ENCODE data around the gene ZFPL1. TPM values are rescaled to one million over a fixed set of nuclear protein-coding genes. Genes with fewer than 3 reads are reported as not detected.

The ZFPL1 gene
- total and polyA plus RNA-seq, 9 of the 15 experiments (the other 6 are each of a cell fraction or from before 2014, with no cell fraction given): 3.7 to 37.5 (median 22.7) TPM

DNA sequence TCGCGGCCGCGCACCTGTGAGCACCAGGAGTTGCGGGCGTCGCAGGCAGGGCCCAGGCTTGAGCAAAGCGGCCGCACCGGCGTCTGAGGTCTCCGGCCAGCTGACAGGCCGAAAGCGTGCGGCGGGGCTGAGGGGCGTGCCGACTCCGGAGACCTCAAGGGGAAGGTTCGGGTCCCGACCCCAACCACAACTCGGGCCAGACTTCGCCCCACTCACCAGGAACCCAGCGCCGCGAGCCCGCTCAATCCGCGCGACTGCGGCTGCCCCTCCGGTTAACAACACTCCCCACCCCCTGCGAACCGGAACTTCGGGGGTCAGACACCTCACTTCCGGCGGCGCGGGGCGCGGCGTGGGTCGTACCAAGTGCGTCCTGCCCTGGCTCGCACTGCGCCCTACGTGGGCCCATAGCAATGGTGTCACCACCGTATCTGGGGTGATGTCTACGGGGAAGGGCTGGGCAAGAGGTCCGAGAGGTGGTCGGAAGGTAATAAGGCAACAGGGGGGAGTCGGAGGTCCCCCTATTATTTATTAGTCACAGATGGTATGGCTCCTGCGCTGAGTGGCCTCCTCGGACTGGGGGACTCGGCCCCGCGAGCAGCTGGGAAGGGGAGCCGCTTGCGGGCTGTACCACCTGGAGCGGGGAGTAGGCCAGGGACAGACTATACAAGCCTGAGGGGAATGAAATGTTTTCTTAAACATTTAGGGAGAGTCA, 50.4 kb downstream of the ZFPL1 start, which contains the start of gene SYVN1 (continued):
- TF ChIP-seq, protein P1, sequence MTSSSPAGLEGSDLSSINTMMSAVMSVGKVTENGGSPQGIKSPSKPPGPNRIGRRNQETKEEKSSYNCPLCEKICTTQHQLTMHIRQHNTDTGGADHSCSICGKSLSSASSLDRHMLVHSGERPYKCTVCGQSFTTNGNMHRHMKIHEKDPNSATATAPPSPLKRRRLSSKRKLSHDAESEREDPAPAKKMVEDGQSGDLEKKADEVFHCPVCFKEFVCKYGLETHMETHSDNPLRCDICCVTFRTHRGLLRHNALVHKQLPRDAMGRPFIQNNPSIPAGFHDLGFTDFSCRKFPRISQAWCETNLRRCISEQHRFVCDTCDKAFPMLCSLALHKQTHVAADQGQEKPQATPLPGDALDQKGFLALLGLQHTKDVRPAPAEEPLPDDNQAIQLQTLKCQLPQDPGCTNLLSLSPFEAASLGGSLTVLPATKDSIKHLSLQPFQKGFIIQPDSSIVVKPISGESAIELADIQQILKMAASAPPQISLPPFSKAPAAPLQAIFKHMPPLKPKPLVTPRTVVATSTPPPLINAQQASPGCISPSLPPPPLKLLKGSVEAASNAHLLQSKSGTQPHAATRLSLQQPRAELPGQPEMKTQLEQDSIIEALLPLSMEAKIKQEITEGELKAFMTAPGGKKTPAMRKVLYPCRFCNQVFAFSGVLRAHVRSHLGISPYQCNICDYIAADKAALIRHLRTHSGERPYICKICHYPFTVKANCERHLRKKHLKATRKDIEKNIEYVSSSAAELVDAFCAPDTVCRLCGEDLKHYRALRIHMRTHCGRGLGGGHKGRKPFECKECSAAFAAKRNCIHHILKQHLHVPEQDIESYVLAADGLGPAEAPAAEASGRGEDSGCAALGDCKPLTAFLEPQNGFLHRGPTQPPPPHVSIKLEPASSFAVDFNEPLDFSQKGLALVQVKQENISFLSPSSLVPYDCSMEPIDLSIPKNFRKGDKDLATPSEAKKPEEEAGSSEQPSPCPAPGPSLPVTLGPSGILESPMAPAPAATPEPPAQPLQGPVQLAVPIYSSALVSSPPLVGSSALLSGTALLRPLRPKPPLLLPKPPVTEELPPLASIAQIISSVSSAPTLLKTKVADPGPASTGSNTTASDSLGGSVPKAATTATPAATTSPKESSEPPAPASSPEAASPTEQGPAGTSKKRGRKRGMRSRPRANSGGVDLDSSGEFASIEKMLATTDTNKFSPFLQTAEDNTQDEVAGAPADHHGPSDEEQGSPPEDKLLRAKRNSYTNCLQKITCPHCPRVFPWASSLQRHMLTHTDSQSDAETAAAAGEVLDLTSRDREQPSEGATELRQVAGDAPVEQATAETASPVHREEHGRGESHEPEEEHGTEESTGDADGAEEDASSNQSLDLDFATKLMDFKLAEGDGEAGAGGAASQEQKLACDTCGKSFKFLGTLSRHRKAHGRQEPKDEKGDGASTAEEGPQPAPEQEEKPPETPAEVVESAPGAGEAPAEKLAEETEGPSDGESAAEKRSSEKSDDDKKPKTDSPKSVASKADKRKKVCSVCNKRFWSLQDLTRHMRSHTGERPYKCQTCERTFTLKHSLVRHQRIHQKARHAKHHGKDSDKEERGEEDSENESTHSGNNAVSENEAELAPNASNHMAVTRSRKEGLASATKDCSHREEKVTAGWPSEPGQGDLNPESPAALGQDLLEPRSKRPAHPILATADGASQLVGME (CRISPR knock-in tag; IDR thresholded peaks at IDR 0.05): no peak
- no peak for TF ChIP-seq ZFP1 (CRISPR knock-in tag; IDR thresholded peaks at IDR 0.05)
- TF ChIP-seq BDP1 (IDR thresholded peaks at IDR 0.05; ENCODE audit: insufficient read depth, insufficient read length): no peak
- no peak for TF ChIP-seq HEY1 (CRISPR knock-in tag; IDR thresholded peaks at IDR 0.05; ENCODE audit: borderline replicate concordance)
- no peak for TF ChIP-seq CHD4 (IDR thresholded peaks at IDR 0.05; ENCODE audit: insufficient read depth, insufficient replicate concordance, low read depth, low read length, poor library complexity, severe bottlenecking)
- TF ChIP-seq TAF15 (IDR thresholded peaks at IDR 0.05; ENCODE audit: low read depth, low read length): no peak
- no peak for TF ChIP-seq ZNF274 (IDR thresholded peaks at IDR 0.05; ENCODE audit: borderline replicate concordance, low read depth, low read length)
- TF ChIP-seq ZKSCAN1 (IDR thresholded peaks at IDR 0.05; ENCODE audit: low read depth, low read length): no peak
- TF ChIP-seq HDGF (IDR thresholded peaks at IDR 0.05): no peak
- no peak for TF ChIP-seq ZNF175 (CRISPR knock-in tag; IDR thresholded peaks at IDR 0.05; ENCODE audit: low read depth)
- TF ChIP-seq ZNF184 (CRISPR knock-in tag; IDR thresholded peaks at IDR 0.05): no peak

Measured in K562 (cell line).